Thyroid gland (tissue), 4 donors: Measurements from ENCODE around the gene TNPO3.

Source experiments
- CTCF ChIP-seq, 6 experiments: fragments of 200-600 bp in 3 of 6; fragments of 450-650 bp in 3 of 6; sonication (generic) in 3 of 6; IDR thresholded peaks; one replicate each; pipeline ENCODE4 v1.5.1; 2016 to 2019; ENCODE audit warnings: antibody characterized with exemption in 6 of 6, mild to moderate bottlenecking in 2 of 6, inconsistent platforms in 1 of 6, moderate library complexity in 1 of 6
- POLR2A ChIP-seq, 2 donors: fragments of 450-650 bp; IDR thresholded peaks; one replicate each; pipeline ENCODE4 v1.6.1; 2017; ENCODE audit warnings: antibody characterized with exemption in 2 of 2, mild to moderate bottlenecking in 2 of 2, moderate library complexity in 1 of 2

- TF ChIP-seq CTCF (IDR thresholded peaks at IDR 0.05) = no peak
- TF ChIP-seq POLR2A (IDR thresholded peaks at IDR 0.05) = no peak
Observed at GRCh38 chr7:128909625-128910568, 145.0 kb downstream of the TNPO3 start.
